Testis (tissue), 3 donors: ENCODE measurements around the gene NSUN2. TPM values are rescaled to one million over a fixed set of nuclear protein-coding genes. Genes with fewer than 3 reads are reported as not detected.

Source experiments
- DNase-seq: peaks from one replicate; pipeline ENCODE4 v3.0.0-alpha.2; 2019
- H3K27ac ChIP-seq, 2 donors: fragments of 200-600 bp; sonication (generic); one replicate each; pipeline ENCODE4 v1.5.1; 2019
- H3K27me3 ChIP-seq: fragments of 200-600 bp; sonication (generic); one replicate; pipeline ENCODE4 v1.5.1; 2019
- H3K36me3 ChIP-seq: fragments of 200-600 bp; sonication (generic); one replicate; pipeline ENCODE4 v1.5.1; 2017; ENCODE audit warnings: low read depth; ENCODE audit errors: missing control alignments
- H3K4me1 ChIP-seq: fragments of 200-600 bp; sonication (generic); one replicate; pipeline ENCODE4 v1.5.1; 2019
- H3K4me3 ChIP-seq, 2 donors: fragments of 200-600 bp; sonication (generic); one replicate each; pipeline ENCODE4 v1.5.1; 2017 to 2019
- H3K9me3 ChIP-seq: fragments of 200-600 bp; sonication (generic); one replicate; pipeline ENCODE4 v1.5.1; 2017
- POLR2A ChIP-seq: fragments of 450-650 bp; IDR thresholded peaks from one replicate; pipeline ENCODE4 v1.6.1; 2017; ENCODE audit warnings: antibody characterized with exemption, mild to moderate bottlenecking, moderate library complexity
- WGBS, 2 donors: methylation state at CpG; one replicate each; pipeline ENCODE4 v1.1.5; 2018; 5-methylcytosine and 5-hydroxymethylcytosine counted together
- intact Hi-C: fragments of 100-400 bp; cut with DNase I; formaldehyde crosslinking; loops from one replicate; pipeline ENCODE4 v1.15.1; 2023; ENCODE audit warnings: low total_unique reads
- polyA plus RNA-seq: library from polyadenylated mRNA; stranded (reverse); fragments of 350-450 nt; fragmentation: Illumina TruSeq; extraction: RNeasy Lipid Tissue Mini Kit (QIAGEN cat#74804); gene quantifications from one replicate; pipeline ENCODE4 v1.2.3, GENCODE V29; 2014; ENCODE audit warnings: low read depth, low replicate concordance; ENCODE audit not compliant: insufficient read depth
- total RNA-seq, 2 donors: library from RNA; depleted of rRNA; stranded (reverse); fragments of >200 nt; gene quantifications; one replicate each; pipeline ENCODE4 v1.2.3, GENCODE V29; 2016
- TF ChIP-seq, protein P1 (sequence below), 3 experiments: fragments of 450-650 bp in 2 of 3; fragments of 200-600 bp in 1 of 3; sonication (generic) in 1 of 3; IDR thresholded peaks; one replicate each; pipeline ENCODE4 v1.5.1; 2016 to 2019; ENCODE audit warnings: antibody characterized with exemption in 3 of 3, mild to moderate bottlenecking in 2 of 3, moderate library complexity in 1 of 3

The NSUN2 gene
- total and polyA plus RNA-seq, 3 donors from 2014 or later = 51.6 to 80.1 (median 66.7) TPM

DNA sequence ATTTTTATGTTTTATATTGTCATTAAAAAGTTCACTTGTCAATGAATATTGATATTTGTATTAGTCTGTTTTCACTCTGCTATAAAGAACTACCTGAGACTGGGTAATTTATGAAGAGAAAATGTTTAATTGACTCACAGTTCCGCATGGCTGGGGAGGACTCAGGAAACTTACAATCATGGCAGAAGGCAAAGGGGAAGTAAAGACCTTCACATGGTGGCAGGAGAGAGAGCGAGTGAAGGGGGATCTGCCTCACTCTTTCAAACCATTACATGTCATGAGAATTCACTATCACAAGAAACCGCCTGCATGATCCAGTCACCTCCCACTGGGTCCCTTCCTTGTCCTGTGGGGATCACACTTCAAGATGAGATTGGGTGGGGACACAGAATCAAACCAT is 27.8 kb upstream of the NSUN2 start:
- intact Hi-C loops = no loop called here
- 95 to 96% methylated on average over 3 of the region's 3 CpGs for whole genome bisulfite sequencing, 2 donors
- DNase-seq = no peak

DNA sequence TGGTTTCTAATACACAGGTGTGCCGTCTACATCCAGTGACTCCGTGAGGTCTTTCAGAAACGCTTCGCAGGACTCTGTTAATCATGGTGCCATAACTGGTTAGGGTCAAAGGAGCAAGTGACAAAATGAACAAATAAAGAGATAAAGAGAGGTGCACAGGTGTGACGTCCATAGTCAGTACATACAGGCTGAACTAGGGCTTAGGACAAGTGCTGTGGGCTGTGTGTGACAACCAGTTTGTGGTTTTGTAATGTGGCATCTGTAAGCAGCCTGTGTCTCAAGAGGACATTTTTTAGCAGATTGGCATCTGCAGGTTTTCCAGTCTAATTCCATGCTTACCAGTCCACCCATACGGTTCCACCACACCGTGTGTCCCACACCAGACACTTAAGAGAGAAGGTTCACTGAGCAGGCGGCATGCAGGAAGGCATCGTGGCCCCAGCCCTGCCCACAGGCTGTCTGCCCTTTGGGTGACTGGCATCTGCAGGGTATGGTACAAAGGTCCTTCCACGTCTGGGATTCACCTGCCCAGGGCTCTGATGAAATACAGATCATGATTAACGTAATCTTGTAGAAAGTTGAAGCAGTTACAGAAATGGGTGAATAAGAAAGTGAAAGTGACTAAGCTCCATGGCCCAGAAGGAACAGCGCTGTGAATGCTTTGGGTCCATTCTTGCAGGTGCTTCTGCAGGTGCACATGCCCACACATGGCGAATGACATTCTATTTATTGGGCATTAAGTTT is 27.3 kb upstream of the NSUN2 start:
- no peaks in the 10 kb centered on the region for H3K4me1 ChIP-seq
- no peaks in the 10 kb centered on the region for H3K27me3 ChIP-seq
- TF ChIP-seq, protein P1, sequence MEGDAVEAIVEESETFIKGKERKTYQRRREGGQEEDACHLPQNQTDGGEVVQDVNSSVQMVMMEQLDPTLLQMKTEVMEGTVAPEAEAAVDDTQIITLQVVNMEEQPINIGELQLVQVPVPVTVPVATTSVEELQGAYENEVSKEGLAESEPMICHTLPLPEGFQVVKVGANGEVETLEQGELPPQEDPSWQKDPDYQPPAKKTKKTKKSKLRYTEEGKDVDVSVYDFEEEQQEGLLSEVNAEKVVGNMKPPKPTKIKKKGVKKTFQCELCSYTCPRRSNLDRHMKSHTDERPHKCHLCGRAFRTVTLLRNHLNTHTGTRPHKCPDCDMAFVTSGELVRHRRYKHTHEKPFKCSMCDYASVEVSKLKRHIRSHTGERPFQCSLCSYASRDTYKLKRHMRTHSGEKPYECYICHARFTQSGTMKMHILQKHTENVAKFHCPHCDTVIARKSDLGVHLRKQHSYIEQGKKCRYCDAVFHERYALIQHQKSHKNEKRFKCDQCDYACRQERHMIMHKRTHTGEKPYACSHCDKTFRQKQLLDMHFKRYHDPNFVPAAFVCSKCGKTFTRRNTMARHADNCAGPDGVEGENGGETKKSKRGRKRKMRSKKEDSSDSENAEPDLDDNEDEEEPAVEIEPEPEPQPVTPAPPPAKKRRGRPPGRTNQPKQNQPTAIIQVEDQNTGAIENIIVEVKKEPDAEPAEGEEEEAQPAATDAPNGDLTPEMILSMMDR (IDR thresholded peaks at IDR 0.05) = no peak
- TF ChIP-seq POLR2A = no peak
- H3K27ac ChIP-seq = no peak overlapping the region
- H3K4me3 ChIP-seq = no peak overlapping the region
- intact Hi-C loops = no loop called here
- WGBS, 2 donors = 89 to 93% methylated on average over 13 of the region's 13 CpGs
- no peak for DNase-seq
- no peaks in the 10 kb centered on the region for H3K9me3 ChIP-seq
- no peaks in the 10 kb centered on the region for H3K36me3 ChIP-seq

More for the DNA sequence above, 27.8 kb upstream of the NSUN2 start:
- H3K27me3 ChIP-seq = no peaks in the 10 kb centered on the region
- no peak overlapping the region for H3K4me3 ChIP-seq
- TF ChIP-seq POLR2A = no peak
- TF ChIP-seq, protein P1 (IDR thresholded peaks at IDR 0.05) = no peak
- no peaks in the 10 kb centered on the region for H3K9me3 ChIP-seq
- no peaks in the 10 kb centered on the region for H3K4me1 ChIP-seq
- H3K36me3 ChIP-seq = no peaks in the 10 kb centered on the region
- H3K27ac ChIP-seq = no peak overlapping the region

DNA sequence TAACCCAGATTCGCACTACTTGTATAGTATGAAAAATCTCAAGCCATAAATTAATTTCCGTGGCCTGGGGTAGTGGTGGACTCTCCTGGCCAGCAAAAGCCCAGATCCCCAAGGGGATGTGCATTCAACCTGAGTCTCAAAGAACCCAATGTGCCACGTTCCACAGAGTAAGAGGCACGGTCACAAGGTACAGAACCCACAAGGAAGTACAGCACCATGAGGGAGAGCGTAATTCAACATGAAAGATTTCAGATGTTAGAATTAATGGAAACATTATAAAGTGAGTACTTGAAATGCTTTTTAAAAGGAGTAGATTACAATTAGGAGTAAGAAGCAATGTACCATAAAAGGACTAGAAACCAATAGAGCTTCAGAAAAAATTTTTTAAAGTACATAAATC is 23.8 kb upstream of the NSUN2 start:
- no peaks in the 10 kb centered on the region for H3K27me3 ChIP-seq
- H3K36me3 ChIP-seq = no peaks in the 10 kb centered on the region
- TF ChIP-seq, protein P1 (IDR thresholded peaks at IDR 0.05) = no peak
- TF ChIP-seq POLR2A = no peak
- no peak for DNase-seq
- H3K4me3 ChIP-seq = no peak overlapping the region
- H3K4me1 ChIP-seq = no peaks in the 10 kb centered on the region
- no peak overlapping the region for H3K27ac ChIP-seq
- 96 to 98% methylated on average over 5 of the region's 5 CpGs for WGBS, 2 donors
- intact Hi-C loops = no loop called here
- no peaks in the 10 kb centered on the region for H3K9me3 ChIP-seq

DNA sequence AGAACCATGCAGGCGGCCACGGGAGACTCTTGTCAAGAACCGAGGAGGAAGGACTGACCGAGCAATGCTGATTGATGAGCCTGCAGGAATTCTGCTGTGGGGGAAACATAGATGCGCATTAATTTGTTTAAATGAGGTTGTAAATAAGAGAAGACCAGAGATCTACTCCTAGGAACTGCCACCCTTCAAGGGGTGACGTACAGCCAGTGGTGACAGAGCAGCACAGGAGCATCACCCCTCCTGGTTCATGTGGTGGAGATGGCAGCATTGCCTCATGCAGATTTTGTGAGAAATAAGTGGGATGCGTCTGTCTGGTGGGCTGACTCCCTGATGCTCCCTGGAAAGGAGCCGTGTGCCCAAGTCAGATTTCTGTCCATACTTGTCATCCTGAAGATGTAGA is 22.6 kb upstream of the NSUN2 start:
- no peaks in the 10 kb centered on the region for H3K27me3 ChIP-seq
- 96 to 97% methylated on average over 8 of the region's 8 CpGs for WGBS, 2 donors
- intact Hi-C loops = no loop called here
- TF ChIP-seq, protein P1 (IDR thresholded peaks at IDR 0.05) = no peak
- no peak for TF ChIP-seq POLR2A
- H3K36me3 ChIP-seq = no peaks in the 10 kb centered on the region
- H3K9me3 ChIP-seq = no peaks in the 10 kb centered on the region
- DNase-seq = no peak
- H3K4me3 ChIP-seq = no peak overlapping the region
- H3K27ac ChIP-seq = no peak overlapping the region
- H3K4me1 ChIP-seq = no peaks in the 10 kb centered on the region

DNA sequence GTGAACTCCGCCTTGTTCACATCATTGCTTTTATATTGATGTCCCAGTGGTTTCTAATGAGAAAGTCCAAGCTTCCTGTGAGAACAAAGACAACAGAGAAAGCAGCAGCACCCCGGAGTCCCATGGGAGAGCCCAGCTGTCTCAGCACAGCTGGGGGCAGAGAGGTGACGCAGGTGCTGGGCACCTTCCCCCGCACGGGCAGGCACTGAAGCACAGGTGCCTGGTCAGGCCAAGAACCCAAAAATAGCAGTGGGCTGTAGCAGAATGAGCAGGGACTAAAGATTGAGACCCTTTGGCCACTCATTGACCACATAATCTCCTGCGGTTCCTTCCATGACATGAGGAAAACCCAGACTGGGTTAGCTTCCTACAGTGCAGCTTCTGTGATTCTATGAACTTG is 19.2 kb upstream of the NSUN2 start:
- no peak overlapping the region for H3K27ac ChIP-seq
- intact Hi-C loops = no loop called here
- TF ChIP-seq POLR2A = no peak
- TF ChIP-seq, protein P1 (IDR thresholded peaks at IDR 0.05) = no peak
- no peak for DNase-seq
- 83 to 85% methylated on average over 6 of the region's 6 CpGs for WGBS, 2 donors
- H3K9me3 ChIP-seq = no peaks in the 10 kb centered on the region
- H3K27me3 ChIP-seq = no peaks in the 10 kb centered on the region
- H3K4me3 ChIP-seq = no peak overlapping the region
- no peaks in the 10 kb centered on the region for H3K36me3 ChIP-seq
- no peaks in the 10 kb centered on the region for H3K4me1 ChIP-seq
